SK-N-SH (cell line): ENCODE measurements around the gene ATL1.

Source experiments
- ELF1 ChIP-seq: IDR thresholded peaks from 2 replicates; pipeline ENCODE4 v1.4.0; 2012
- EP300 ChIP-seq, 2 experiments: IDR thresholded peaks; 2 replicates each; pipeline versions ENCODE4 v1.4.0 to v1.6.1; 2012; ENCODE audit warnings: borderline replicate concordance in 1 of 2, low read depth in 1 of 2, low read length in 1 of 2
- EZH2phosphoT487 ChIP-seq: fragments of 200-600 bp; sonication (generic); IDR thresholded peaks from 2 replicates; pipeline ENCODE4 v1.6.1; 2017; ENCODE audit warnings: low read depth, mixed run types, mild to moderate bottlenecking, antibody characterized with exemption, moderate library complexity, borderline replicate concordance
- POLR2AphosphoS5 ChIP-seq: IDR thresholded peaks from 2 replicates; pipeline ENCODE4 v1.6.1; 2012; ENCODE audit warnings: low read depth, low read length
- RXRA ChIP-seq: IDR thresholded peaks from 2 replicates; pipeline ENCODE4 v1.4.0; 2012; ENCODE audit warnings: low read depth, mild to moderate bottlenecking, borderline replicate concordance
- TAF1 ChIP-seq: IDR thresholded peaks from 2 replicates; pipeline ENCODE4 v1.6.1; 2012; ENCODE audit warnings: low read depth, mild to moderate bottlenecking, low read length, moderate library complexity, borderline replicate concordance
- YY1 ChIP-seq: IDR thresholded peaks from 2 replicates; pipeline ENCODE4 v1.4.0; 2012; ENCODE audit warnings: low read depth, mild to moderate bottlenecking
- TF ChIP-seq, protein P1 (sequence below): fragments of 200-600 bp; sonication (generic); IDR thresholded peaks from 2 replicates; pipeline ENCODE4 v1.6.1; 2017; ENCODE audit warnings: antibody characterized with exemption, mild to moderate bottlenecking, moderate library complexity
- TF ChIP-seq, protein P2 (sequence below): IDR thresholded peaks from 2 replicates; pipeline ENCODE4 v1.4.0; 2012; ENCODE audit warnings: low read depth, borderline replicate concordance

DNA sequence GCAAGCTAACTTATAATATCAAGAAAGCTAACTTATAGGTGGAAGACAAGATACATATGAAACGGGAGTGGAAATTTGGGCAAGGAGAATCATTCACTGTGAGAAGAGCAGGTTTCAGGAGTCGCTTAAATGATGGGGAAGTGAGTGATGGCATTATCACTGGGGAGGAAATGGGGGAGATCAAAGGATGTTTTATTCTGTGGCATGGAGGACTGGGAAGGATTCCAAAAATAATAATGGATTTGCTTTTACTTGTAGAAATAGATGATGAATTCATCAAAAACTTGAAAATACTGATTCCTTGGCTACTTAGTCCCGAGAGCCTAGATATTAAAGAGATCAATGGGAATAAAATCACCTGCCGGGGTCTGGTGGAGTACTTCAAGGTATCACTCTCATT lies 60.4 kb downstream of the ATL1 start:
- TF ChIP-seq, protein P1, sequence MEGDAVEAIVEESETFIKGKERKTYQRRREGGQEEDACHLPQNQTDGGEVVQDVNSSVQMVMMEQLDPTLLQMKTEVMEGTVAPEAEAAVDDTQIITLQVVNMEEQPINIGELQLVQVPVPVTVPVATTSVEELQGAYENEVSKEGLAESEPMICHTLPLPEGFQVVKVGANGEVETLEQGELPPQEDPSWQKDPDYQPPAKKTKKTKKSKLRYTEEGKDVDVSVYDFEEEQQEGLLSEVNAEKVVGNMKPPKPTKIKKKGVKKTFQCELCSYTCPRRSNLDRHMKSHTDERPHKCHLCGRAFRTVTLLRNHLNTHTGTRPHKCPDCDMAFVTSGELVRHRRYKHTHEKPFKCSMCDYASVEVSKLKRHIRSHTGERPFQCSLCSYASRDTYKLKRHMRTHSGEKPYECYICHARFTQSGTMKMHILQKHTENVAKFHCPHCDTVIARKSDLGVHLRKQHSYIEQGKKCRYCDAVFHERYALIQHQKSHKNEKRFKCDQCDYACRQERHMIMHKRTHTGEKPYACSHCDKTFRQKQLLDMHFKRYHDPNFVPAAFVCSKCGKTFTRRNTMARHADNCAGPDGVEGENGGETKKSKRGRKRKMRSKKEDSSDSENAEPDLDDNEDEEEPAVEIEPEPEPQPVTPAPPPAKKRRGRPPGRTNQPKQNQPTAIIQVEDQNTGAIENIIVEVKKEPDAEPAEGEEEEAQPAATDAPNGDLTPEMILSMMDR = no peak
- no peak for TF ChIP-seq POLR2AphosphoS5
- TF ChIP-seq YY1 = no peak
- TF ChIP-seq, protein P2, sequence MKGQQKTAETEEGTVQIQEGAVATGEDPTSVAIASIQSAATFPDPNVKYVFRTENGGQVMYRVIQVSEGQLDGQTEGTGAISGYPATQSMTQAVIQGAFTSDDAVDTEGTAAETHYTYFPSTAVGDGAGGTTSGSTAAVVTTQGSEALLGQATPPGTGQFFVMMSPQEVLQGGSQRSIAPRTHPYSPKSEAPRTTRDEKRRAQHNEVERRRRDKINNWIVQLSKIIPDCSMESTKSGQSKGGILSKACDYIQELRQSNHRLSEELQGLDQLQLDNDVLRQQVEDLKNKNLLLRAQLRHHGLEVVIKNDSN = no peak
- TF ChIP-seq RXRA = no peak
- TF ChIP-seq EP300 (IDR thresholded peaks at IDR 0.05; ENCODE audit: borderline replicate concordance in 1 of 2, low read depth in 1 of 2, low read length in 1 of 2) = peak in 1 of 2 experiments; percentile 32; a peak in 1 of 4 replicates
- no peak for TF ChIP-seq EZH2phosphoT487
- TF ChIP-seq TAF1 = no peak
- no peak for TF ChIP-seq ELF1
